Left lung (tissue), 10 donors: ENCODE data around the gene ZIC4. TPM values are rescaled to one million over a fixed set of nuclear protein-coding genes. Genes with fewer than 3 reads are reported as not detected.

ENCODE experiments used
- ATAC-seq: fragments of 200-7000 bp; cut with Tn5 transposase; one replicate; pipeline ENCODE4 v1.9.1; 2020; ENCODE audit warnings: moderate library complexity
- DNase-seq, 4 donors: peaks; one replicate each; pipeline ENCODE4 v3.0.0-alpha.2; 2013 to 2020
- H3K27ac ChIP-seq, 2 donors: fragments of 200-600 bp; sonication (generic) in 1 of 2; one replicate each; pipeline versions ENCODE4 v1.5.0 to v1.8.0; 2020 to 2021
- H3K27me3 ChIP-seq, 2 donors: fragments of 200-600 bp; sonication (generic) in 1 of 2; one replicate each; pipeline versions ENCODE4 v1.5.0 to v1.8.0; 2020 to 2021
- H3K36me3 ChIP-seq, 2 donors: fragments of 200-600 bp; sonication (generic) in 1 of 2; one replicate each; pipeline versions ENCODE4 v1.5.0 to v1.8.0; 2020 to 2021
- H3K4me1 ChIP-seq, 2 donors: fragments of 200-600 bp; one replicate each; pipeline ENCODE4 v1.8.0; 2021
- H3K4me3 ChIP-seq, 2 donors: fragments of 200-600 bp; sonication (generic) in 1 of 2; one replicate each; pipeline versions ENCODE4 v1.5.0 to v1.8.0; 2020 to 2021; ENCODE audit warnings: mild to moderate bottlenecking in 1 of 2
- H3K9me3 ChIP-seq, 2 donors: fragments of 200-600 bp; sonication (generic) in 1 of 2; one replicate each; pipeline versions ENCODE4 v1.5.0 to v1.8.0; 2020 to 2021
- CTCF ChIP-seq, 2 donors: fragments of 200-600 bp; sonication (generic) in 1 of 2; IDR thresholded peaks; one replicate each; pipeline versions ENCODE4 v1.5.0 to v1.8.0; 2021; ENCODE audit warnings: antibody characterized with exemption in 2 of 2
- intact Hi-C, 2 donors: fragments of 100-400 bp; cut with DNase I; formaldehyde crosslinking; loops; one replicate each; pipeline versions ENCODE4 v1.11.2 to v1.14.2; 2022
- polyA plus RNA-seq, 6 donors: library from polyadenylated mRNA; unstranded; fragments of 120-200 nt; gene quantifications; one replicate each; pipeline ENCODE4 v1.2.1, GENCODE V29; 2013; ENCODE audit not compliant: insufficient read length in 6 of 6
- total RNA-seq, 2 donors: library from RNA; stranded (reverse); fragmentation: NEBNext Ultra II Directional; extraction: Animal tissue kit (Norgen Biotek cat#: 25700); gene quantifications; one replicate each; pipeline ENCODE4 v1.2.1, GENCODE V29; 2021
- donor health status: DM: no; HTN: yes; CAD: no.
- donor health status: DM: no; HTN: no; CAD: no.

Gene ZIC4
- total and polyA plus RNA-seq, 8 donors, result not detected

DNA sequence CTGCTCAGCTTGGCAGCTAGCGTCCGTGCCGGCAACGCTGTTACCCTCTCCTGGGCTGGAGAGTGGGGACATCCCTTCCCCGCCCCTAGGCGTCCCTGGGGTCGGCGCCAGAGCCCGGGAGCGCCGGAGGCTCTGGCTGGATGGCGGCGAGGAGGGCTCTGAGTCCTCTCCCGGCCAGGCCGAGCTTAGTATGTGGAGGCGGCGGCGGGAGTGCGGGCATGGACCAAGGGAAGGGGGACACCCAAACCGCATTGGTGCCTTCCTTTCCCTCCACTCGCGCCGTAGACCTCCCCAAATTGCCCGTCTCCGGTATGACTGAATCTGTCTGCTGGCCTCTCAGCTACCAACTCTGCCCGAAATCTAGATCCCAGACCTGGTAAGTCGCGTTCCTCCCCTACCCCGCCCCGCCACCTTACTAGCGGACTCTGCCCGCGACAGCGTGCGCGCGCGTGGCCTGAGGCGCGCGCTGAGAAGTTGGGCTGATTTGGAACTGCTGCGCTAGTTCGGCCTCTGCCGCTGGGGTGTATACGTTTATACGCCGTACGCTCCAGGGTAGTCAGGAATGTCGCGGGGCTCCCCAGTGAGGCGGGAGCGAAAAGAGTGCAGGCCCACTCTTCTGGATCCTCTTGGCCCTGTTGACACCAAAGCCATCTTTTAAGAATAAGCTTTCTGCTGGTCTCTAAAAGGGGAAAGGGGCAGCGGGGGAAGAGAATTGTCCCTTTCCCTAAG, 15.0 kb upstream of the ZIC4 start:
- ATAC-seq, result no peak
- H3K4me3 ChIP-seq, result no peak overlapping the region
- intact Hi-C loops, result no loop called here
- no peaks in the 10 kb centered on the region for H3K9me3 ChIP-seq
- H3K27me3 ChIP-seq, result peaks cover 97 to 100% of the 10 kb centered on the region in 2 donors
- TF ChIP-seq CTCF (IDR thresholded peaks at IDR 0.05), result no peak
- H3K4me1 ChIP-seq, result peaks cover 0 to 3% of the 10 kb centered on the region in 2 donors
- H3K27ac ChIP-seq, result no peak overlapping the region
- peak in 1 of 4 donors; percentile 61 for DNase-seq
- H3K36me3 ChIP-seq, result no peaks in the 10 kb centered on the region

DNA sequence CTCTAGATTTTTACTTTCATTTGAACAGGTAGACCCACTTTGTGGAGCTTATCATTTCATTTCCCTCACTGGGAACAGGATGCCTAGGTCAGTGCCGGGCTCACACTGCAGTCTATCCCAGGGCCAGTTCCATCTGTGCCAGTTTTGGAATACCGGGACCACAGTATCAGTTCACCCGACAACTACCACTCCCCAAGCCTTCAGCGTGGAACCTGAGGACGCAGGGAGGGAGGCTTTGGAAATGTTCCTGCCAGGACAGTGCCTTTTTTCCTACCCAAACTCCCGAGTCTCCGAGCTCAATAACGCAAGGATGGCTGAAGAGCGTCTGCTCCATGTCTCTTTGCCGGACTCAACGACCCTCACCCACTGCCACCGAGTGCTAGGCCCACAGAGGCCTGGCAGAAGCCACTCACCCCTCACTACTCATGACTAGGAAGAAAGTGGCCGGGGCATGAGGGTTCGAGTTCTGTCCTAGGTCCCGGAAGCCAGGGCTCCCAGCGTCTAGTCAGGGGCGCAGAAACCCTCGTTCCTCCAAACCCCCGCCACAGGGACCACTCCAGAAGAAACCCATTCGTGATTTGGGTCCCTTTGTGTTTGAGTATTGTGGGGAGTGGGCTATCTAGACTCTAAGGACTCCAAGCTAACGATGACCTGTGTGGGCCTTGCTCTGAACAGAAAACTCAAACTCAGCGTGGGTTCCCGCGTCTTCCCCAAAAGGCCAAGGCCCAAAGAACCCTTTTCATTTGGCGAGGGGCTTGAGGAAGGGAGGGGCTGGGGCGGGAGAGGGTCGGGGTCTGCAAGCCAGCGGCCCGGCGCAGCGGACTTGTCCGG, 14.2 kb upstream of the ZIC4 start:
- Histone ChIP-seq H3K9me3 (no peaks in the 10 kb centered on the region), H3K4me1 (peaks cover 0 to 3% of the 10 kb centered on the region in 2 donors), H3K36me3 (no peaks in the 10 kb centered on the region), H3K4me3 (no peak overlapping the region), H3K27ac (no peak overlapping the region), H3K27me3 (peaks cover 99 to 100% of the 10 kb centered on the region in 2 donors)
- no peak for DNase-seq
- intact Hi-C loops, result no loop called here
- no peak for ATAC-seq
- no peak for TF ChIP-seq CTCF (IDR thresholded peaks at IDR 0.05)

GRCh38 chr3:147419781-147420224, 13.5 kb upstream of the ZIC4 start:
- TF ChIP-seq CTCF (IDR thresholded peaks at IDR 0.05), result no peak
- ATAC-seq, result no peak
- Histone ChIP-seq H3K27me3 (peaks cover 99 to 100% of the 10 kb centered on the region in 2 donors), H3K27ac (no peak overlapping the region), H3K4me1 (peaks cover 0 to 3% of the 10 kb centered on the region in 2 donors), H3K4me3 (no peak overlapping the region), H3K36me3 (no peaks in the 10 kb centered on the region), H3K9me3 (no peaks in the 10 kb centered on the region)
- DNase-seq, result no peak
- intact Hi-C loops, result no loop called here

DNA sequence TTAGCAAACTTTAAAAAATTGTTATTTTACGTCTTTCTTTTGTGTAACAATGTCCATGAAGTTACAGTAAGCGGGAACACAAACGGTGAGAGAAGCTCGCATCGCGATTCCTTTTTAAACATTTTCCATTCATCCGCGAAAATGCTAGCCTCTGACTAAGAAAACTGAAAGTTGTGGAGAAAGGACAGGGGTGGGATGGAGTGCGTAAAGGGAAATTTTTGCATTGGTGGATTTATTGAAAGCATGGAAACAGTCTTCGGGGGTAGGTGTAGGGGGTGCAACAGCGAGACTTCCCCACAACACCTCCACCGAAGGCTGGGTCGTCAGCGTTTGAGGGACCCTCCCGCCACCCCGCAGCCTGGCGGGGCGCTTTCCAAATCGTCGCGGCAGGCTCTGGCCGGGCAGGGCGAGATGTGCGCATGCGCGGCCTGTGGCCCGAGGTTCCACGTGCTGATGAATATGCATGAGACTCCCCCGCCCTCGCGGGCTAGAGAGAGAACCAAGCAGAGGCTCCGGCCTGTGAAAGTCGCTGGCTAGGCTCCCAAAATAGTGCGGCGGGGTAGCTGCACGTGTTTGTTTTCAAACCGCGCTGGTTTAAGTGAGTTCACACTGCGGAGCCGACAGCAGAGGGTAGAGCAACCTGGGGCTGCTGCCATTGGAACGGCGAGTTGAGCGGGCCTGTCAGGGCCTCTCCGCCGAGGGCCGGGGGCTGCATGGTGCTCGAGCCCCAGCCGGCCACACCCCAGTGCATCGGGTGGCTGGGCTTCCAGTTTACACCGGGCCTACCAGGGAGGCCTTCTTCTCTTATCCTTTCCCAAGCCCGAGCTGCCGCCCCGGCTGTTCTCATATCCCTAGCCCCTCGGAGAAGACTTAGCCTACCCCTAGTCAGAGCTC, 12.7 kb upstream of the ZIC4 start:
- intact Hi-C loops, result no loop called here
- no peaks in the 10 kb centered on the region for H3K36me3 ChIP-seq
- peaks cover 0 to 3% of the 10 kb centered on the region in 2 donors for H3K4me1 ChIP-seq
- peaks cover 99 to 100% of the 10 kb centered on the region in 2 donors for H3K27me3 ChIP-seq
- TF ChIP-seq CTCF (IDR thresholded peaks at IDR 0.05), result no peak
- H3K4me3 ChIP-seq, result no peak overlapping the region
- no peak overlapping the region for H3K27ac ChIP-seq
- H3K9me3 ChIP-seq, result no peaks in the 10 kb centered on the region
- DNase-seq (peak in 2 of 4 donors; percentile 51 to 75), ATAC-seq (no peak)
